DND-41 (cell line): ENCODE data around the gene AKAP6.

ENCODE experiments used
- EZH2 ChIP-seq: IDR thresholded peaks from 3 replicates; pipeline ENCODE4 v1.6.1; 2012; ENCODE audit warnings: borderline replicate concordance, low read depth, mild to moderate bottlenecking, moderate library complexity, low read length, inconsistent platforms; ENCODE audit not compliant: severe bottlenecking
- TF ChIP-seq, protein P1 (sequence below): IDR thresholded peaks from 2 replicates; pipeline ENCODE4 v1.5.1; 2012; ENCODE audit warnings: borderline replicate concordance, low read length, moderate library complexity, mild to moderate bottlenecking; ENCODE audit not compliant: poor library complexity, severe bottlenecking; ENCODE audit errors: extremely low read depth

DNA sequence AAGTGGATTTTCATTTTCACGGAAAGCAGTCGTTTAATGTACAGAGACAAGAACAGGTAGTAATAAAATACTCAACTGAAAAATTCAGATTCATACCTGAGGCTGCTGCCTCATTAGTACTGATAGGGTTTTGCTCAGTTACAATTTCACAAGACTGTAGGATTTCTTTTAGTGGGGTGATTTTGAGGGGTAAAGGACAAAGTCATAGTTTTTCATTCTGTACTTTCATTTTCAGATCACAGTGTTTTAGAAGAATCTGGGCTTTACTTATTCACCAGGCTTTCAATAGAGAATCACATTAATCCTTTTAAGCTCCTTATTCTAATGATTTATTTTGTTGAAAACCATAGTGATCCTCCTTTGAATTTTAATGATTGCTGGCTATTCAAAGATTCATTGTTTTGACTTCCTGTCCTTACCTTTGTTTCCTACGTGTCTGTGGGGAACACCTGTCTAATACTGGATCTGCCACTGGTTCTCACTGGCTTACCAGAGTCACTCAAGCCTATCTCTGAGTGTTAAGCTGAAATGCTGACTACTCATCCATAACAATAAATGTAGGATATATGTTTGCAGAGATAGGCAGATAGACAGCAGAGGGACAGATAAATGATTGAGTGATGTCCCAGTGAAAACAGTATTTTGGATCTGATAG, 365.8 kb downstream of the AKAP6 start:
- TF ChIP-seq, protein P1, sequence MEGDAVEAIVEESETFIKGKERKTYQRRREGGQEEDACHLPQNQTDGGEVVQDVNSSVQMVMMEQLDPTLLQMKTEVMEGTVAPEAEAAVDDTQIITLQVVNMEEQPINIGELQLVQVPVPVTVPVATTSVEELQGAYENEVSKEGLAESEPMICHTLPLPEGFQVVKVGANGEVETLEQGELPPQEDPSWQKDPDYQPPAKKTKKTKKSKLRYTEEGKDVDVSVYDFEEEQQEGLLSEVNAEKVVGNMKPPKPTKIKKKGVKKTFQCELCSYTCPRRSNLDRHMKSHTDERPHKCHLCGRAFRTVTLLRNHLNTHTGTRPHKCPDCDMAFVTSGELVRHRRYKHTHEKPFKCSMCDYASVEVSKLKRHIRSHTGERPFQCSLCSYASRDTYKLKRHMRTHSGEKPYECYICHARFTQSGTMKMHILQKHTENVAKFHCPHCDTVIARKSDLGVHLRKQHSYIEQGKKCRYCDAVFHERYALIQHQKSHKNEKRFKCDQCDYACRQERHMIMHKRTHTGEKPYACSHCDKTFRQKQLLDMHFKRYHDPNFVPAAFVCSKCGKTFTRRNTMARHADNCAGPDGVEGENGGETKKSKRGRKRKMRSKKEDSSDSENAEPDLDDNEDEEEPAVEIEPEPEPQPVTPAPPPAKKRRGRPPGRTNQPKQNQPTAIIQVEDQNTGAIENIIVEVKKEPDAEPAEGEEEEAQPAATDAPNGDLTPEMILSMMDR = no peak
- no peak for TF ChIP-seq EZH2
